ENCODE results near the gene GPSM1. TPM values are rescaled to one million over a fixed set of nuclear protein-coding genes. Genes with fewer than 3 reads are reported as not detected.
A peak's percentile ranks its signal among the peaks of the same experiment; 100 is the strongest.

The GPSM1 gene, protein sequence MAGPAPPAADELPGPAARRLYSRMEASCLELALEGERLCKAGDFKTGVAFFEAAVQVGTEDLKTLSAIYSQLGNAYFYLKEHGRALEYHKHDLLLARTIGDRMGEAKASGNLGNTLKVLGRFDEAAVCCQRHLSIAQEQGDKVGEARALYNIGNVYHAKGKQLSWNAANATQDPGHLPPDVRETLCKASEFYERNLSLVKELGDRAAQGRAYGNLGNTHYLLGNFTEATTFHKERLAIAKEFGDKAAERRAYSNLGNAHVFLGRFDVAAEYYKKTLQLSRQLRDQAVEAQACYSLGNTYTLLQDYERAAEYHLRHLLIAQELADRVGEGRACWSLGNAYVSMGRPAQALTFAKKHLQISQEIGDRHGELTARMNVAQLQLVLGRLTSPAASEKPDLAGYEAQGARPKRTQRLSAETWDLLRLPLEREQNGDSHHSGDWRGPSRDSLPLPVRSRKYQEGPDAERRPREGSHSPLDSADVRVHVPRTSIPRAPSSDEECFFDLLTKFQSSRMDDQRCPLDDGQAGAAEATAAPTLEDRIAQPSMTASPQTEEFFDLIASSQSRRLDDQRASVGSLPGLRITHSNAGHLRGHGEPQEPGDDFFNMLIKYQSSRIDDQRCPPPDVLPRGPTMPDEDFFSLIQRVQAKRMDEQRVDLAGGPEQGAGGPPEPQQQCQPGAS
- total RNA-seq: 27.0 TPM

DNA sequence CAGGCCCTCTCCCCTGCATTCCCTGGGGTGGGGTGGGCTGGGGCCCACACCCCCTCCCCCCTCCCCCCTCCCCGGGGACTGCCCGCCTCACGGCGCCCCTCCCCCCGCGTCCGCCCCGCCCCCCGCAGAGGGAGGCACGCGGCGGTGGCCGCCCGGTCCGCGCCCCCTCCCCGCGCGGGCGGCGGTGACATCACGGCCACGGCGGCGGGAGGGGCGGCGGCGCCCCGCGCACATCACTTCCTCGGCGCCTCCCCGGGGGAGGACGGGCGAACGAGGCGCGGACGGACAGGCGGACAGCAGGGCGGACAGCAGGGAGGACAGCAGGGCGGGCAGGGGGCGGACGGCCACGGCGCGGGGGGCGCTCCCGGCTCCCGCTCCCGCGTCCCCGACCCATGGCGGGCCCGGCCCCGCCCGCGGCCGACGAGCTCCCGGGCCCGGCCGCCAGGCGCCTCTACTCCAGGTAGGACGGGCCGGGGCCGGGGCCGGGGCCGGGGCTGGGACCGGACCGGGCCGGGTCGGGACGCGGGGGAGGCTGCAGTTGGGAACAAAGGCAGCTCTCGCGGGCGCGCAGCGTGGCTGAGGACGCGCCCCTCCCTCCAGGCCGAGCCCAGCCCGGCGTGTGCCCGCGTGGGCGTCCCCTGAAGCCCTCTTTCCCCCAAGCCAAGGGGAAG is at the start of gene GPSM1:
TSS of gene GPSM1 (plus strand) at position 236 of the 671 bp plus-strand sequence. CDS start at position 393, 157 bp downstream.
- DNase-seq: peak; percentile 77

DNA sequence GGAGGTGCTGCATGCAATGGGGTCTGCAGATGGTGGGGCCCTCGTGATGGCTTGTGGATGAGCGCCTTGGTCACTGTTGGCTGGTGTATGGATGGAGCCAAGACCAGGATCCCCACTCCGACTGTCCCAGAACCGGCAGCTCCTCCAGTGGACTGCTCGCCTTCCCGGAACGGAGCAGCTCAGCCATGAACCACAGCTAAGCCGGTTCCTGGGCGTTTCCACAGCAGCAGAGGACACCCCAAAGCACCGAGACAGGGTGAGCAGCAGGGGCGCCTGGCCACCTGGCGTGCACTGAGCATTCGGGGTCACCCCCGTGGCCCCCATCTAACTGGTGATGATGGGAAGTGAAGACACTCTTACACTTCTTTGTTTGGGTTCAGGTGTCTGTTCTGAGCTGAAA is 49.6 kb upstream of the GPSM1 start:
- no peak for DNase-seq

DNA sequence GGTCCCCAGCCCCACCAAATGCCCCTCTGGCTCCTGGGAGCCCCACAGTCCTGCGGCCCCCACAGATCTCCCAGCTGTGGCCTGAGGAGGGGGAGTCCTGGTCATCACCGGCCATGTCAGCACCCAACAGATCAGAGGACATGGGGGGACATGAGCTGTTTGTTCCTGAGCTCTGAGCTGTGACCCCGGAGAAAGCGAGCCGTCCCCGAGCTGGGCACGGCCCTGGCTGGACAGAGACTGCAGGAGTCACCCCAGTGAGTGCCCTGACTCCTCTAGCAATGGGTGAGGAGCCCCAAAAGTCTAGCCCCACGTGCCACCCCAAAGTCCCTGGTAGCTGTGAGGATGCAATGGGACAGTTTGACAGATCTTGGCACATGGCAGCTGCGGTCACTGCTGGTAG is 49.1 kb upstream of the GPSM1 start:
- no peak for DNase-seq

DNA sequence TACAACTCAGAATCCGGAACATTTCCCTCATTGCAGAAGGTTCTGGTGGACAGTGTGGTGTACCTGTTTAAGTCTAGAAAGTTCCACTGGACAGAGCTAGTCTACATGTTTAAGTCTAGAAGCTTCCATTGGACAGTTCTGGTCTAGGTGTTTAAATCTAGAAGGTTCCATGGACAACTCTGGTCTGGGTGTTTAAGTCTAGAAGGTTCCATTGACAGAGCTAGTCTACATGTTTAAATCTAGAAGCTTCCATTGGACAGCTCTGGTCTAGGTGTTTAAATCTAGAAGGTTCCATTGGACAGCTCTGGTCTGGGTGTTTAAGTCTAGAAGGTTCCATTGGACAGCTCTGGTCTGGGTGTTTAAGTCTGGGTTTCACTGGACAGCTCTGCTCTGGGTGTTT is 48.4 kb upstream of the GPSM1 start:
- no peak for DNase-seq

DNA sequence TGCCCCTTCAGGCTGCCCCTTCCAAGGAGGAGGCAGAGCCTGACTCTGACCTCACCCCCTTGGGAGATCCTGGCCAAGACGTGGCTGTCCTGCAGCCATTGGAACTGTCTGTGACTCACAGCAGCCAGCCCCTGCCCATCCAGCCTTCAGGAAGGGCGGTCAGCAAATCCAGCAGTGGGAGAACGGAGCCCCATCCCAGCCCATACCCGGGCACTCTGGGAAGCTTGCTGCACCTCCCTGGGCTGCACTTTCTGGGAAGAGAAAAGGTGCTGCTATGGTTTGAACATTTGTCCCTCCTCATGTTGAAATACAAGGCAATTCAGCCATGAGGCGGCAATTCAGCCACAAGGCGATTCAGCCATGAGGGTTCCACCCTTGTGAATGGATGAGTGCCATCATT is 47.9 kb upstream of the GPSM1 start:
- no peak for DNase-seq

DNA sequence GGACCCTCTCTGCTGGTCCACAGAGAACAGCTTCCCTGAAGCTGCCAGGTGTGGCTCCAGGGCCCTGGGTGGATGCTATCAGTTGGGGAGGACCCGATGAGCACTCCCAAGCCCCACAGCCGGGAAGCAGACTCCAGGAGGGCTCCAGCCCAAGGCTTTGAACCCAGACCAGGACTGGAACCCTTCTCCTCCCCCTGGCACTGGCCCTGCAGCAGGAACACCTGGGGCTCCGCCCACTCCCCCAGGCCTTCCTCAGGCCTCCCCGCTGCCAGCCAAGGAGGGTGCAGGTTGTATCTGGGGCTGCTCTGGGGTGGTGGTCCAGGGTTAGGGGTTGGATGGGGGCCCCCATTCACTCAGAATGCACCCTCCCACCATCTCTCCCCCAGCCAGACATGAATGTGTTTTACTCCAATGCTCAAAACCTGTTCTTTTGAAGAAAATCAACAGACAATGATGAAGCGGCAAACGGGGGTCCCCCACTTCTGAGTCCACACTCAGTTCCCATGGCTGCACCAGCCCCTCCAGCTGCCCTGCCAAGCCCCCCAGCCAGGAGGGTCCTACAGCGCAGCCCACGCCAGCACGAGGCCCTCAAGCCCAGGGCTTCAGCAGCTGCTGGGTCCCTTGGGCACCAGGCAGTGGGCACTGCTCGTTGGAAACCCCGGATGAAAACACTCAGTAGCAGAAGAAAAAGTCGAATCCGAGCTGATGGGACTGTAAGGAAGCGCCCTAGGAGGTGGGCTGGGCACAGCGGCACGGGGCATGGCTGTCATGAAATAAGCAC is 46.6 kb upstream of the GPSM1 start:
- DNase-seq: no peak

DNA sequence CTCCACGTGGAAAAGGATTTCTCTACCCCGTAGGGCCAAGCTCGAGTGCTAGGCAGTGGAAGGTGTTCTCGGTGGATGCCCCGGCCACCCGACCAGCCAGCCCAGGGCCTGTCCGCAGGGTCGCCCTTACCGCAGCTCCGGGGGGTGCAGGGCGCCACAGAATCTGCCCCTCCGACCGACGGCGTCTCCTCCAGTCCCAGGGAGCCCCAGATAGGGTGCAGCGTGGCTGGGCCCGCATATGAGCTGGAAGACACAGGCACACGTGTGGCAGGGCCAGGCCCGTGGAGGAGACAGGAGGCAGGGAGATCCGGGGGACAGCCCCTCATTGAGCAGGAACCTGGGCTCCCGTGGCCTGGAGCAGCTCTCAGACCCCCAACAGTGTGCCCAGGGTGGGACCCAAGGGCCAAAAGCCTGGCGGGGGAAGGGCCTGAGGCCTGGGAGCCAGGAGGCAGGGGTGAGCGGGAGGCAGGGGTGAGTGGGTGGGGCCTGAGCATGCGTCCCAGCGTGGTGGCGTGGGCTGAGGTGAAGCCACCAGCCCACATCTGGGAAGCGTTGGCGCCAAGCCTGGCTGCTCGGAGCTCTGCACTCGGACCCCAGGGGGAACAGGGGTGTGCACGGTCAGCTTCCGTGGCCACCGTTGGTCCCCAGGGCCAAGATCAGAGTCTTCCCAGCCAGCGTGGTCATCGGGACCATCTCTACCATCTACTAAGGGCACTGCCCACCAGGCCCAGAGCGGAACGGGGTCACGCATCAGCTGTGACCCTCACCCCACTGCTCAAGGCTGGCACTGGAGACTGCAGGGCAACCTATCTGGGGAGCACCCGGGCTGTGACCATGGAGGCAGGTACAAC is 45.7 kb upstream of the GPSM1 start:
- DNase-seq: no peak

DNA sequence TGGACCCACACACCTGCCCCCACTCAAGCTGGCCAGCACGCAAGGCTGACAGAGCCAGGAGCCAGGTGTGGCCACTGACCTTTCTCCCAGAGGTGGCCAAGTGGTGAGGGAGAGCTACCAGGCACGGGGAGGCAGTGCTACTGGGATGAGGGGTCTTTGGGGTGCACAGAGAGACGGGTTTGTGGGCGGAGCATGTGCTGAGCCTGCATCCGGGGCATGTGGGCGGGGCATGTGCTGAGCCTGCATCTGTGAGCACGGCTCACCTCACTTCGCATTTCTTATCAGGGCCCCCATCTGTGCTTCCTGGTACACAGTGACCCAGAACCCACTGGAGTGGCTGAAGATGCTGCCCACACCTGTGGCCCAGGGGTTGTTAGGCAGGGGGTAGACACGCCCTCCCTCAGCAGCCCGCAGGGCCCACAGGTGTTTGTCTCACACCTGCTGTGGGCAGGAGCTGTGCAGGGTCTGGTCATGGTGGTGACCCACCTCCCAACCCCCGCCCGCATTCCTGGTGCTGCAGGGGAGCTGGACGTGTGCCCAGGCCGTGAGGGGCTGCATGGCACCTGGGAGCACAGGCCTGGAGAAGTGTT is 45.0 kb upstream of the GPSM1 start:
- DNase-seq: no peak

DNA sequence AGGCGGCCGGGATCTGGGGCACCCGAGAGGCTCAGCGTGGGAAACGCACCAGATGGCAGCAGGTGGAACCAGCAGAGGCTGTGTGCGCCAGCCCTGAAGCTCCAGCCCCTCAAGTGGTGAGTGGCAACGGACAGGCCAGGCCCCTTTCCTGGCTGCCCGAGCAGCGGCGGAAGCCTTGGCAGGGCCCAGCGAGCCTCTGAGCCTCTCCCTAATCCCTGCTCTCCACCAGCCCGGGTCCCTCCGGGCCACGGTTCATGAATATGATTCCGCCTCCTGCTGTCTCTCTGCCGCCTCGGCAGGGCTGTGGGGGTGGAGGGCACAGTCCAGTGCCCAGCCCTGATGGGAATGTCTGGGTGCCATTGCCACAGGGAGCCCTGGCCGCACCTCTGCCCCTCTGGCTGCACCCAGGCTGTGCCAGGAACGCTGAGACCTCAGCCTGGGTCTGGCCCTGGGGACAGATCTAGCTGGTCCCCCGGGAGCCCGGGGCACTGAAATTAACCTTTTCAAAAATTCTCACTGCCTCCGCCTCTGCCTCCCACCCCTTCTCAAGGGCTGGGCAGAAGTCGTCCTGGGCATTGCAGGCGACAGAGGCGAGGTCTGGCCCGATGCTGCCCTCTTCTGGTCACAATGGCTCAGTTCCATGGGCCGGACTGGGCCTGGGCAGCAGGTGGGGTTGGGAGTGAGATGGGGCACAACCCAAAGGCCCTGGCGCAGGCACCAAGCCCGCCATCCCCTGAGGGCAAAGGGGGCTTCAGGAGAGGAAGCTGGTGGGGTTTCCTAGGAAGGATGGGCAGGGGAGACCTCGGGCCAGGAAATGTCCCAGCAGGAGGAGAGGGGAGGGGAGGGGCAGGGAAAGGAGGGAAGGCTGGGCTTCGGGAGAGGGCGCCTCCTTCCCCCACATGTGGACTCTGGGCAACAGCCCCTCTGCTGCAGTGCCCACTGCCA is 43.8 kb upstream of the GPSM1 start:
- DNase-seq: peak; percentile 92

DNA sequence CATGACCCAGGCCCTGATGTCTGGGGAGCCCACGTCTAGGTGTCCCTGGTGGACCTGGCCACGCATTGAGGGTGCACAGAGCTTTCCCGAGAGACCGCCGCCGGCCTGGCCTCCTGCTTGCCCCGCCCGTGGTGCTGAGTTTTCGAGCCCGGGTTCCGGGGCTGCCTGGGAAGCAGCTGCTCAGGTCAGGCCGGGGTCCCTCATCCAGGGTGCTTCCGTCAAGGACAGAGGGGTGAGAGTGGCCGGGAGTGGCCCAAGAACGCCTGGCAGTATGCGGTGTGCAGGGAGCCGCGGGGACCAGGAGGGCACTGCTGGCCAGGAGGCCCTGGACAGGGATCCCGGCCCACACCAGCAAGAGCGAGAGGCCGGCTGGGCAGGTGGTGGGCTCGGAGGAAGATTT is 43.0 kb upstream of the GPSM1 start:
- no peak for DNase-seq

DNA sequence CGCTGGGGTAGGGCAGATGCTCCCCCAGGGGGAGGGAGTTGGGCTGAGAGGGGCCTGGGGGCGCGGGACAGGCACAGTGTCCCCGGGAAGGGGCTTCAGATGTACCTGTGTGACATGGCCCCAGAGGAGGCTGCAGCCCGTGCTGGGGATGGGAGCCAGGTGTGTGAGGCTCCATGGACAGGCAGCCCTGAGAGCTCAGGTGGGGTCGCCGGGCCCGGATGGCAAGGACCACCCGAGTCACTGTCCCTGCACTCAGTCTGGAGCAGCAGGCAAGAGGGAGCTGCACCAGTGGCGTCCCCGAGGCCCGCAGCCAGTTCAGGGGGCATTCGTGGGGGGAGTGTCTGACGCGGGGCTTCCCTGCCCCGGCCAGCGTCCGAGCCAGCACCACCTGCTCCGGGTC is 42.4 kb upstream of the GPSM1 start:
- DNase-seq: no peak

DNA sequence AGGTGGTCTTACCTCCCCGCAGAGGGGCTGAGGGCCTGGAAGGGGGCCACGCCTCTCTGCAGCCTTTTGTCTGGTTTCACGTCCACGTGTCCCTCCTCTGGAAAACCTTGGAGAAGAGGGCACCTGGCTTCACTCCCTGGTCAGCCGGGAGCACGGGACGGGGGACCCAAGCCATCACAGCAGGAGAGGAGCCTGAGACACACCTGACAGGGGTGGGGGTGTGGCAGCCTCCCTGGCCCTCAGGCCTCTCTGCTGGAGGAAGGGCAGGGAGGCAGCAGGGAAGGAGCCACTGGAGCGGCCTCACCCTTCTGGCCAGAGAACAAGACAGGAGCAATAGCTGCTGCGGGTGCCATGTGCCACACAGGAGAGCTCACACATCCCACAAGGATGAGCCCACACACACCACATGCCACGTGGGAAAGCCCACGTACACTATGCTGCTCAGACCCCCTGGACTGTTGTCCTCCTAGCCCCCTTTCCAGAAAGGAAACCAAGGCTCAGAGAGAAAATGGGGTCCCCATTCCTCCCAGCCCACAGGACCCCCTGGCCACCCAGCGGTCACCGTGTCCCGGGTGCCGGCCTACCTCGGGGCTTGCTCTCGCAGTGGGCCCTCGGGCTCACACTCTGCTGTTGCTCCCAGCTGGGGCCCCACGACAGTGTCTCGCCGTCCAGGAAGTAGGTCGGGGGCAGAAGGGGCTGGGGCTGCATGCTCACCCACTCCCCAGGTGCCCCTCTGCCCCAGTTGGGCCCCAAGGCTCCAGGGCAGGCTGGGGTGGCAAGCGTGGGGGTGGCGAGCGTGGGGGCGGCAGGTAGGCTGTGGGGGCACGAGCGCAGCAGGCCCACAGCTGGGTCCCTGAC is 41.6 kb upstream of the GPSM1 start:
- no peak for DNase-seq

DNA sequence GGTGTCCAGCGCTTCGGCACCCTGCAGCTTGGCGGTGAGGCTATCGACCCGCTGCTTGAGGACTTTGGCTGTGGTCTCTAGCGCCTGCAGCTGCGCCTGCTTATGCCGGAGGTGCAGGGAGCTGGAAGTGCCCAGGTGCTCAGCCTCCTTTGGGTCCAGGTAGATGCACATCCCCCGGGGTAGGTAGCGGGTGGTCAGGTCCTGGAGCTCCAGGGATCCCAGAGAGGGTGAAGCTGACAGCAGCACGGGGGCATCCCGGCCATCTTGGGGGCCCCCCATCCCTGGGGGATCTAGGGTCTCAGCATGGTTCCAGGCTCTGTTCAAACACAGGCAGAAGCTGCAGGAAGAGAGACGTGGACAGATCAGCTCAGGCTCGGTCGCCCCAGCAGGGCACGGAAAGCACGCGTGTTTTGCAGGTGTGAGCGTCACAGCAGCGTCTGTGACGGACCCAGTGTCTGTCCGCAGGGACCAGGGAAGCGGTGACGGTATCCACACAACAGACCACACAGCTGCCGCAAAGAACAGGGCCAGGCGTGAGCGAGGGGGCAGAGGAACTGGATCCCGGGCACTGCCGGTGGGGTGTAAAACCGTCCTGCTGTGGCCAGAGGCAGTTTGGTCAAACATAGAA is 40.9 kb upstream of the GPSM1 start:
- DNase-seq: no peak

DNA sequence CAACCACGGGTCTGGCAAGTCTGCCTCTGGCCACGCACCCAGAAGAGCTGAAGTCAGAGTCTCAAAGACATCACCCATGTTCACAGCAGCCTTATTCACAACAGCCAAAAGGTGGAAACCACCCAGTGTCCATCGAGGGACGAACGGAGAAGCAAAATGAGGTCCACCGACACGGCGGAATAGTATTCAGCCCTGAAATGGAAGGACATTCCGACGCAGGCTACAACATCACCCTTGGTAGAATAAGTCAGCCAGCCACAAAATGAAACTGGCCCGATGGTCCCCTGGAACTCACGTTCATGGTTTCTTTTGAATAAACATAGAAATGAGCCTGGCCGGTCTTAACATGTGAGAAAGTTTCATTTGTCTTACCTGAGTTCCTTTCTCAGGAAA is 40.4 kb upstream of the GPSM1 start:
- no peak for DNase-seq

DNA sequence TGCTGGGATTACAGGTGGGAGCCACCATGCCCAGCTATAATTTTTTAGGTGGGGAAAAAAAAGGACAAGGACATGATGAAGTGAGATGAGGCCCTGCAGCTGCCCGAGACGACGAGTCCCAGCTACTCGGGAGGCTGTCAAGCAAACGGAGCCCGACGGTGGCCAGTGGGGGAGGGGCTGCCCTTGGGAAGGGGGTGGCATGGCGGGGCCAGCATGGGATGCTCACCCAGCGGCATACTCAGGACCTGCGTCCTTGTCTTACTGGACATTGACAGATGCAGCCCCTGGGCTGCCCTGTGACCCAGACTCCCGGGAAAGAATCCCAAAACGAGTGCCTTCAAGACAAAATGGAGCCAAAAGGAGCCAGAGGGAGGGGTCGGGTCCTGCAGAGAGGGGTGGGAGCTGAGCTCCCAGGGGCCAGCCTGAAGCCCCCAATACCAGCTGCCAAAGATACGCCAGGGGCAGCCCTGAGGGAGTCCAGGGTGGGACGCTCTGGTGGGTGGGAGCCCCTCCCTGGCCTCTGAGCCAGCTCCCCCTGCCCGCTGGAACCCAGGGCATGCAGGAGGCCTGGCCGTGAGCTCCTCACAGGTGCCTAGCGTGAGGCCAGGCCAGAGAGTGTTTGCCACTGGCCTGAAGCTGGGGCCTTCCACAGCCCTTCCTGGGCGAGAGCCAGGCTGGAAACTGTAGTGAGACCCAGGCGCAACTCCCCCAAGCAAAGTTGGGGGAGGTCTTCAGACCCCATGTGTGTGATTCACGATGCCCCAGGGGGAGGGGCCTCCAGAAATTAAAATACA is 39.2 kb upstream of the GPSM1 start:
- no peak for DNase-seq

DNA sequence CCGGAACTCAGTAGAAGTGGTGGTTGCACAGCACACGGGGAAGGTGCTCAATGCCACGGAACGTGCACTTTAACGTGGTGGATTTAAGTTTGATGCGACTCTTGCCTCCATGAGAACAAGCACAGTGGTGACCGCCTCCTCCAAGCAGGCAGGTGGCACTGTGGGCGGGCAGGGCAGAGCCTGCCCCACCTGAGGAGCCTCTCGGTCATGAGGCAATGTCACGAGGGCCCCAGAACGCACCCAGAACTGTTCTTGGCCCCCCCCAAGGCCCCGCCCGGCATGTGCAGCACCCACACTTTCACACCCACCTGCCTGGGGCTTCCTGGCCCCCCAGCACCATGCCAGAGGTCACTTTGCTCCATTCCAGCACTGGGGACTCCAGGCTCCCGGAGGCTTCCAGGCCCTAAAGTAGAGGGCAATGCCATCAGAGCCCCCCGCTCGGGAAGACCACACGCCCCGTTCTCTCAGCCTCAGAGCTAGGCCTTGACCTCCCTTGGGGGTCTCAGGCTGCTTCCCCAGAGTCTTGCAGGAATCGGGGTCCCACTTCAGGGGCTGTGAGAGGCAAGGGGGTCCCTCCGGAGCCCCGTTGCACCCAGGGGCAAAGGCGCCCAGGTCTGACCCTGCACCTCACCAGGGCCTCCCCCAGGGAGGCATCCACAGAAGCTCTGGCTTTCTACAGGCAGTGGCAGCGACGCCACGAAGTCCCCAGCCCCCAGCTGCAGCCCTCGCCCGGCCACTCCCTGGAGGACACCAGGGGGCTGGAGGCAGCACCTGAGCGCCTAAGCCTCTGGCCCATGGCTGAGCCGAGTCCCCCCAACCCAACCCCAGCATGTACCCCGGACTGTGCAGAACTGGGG is 37.5 kb upstream of the GPSM1 start:
- DNase-seq: no peak
